DMS 273 treated with DMSO at 0.1 percent for 48 hours (cell line): Measurements from ENCODE around the gene LRCH4.

ENCODE experiments used
- DNase-seq: peaks from one replicate; lab custom pipeline; 2025; lab: John Stamatoyannopoulos, UW

LRCH4 gene

GRCh38 chr7:100604976-100605911, 19.3 kb upstream of the LRCH4 start:
- DNase-seq = no peak

- DNase-seq = no peak
Measured at GRCh38 chr7:100604028-100604975, 18.4 kb upstream of the LRCH4 start.

GRCh38 chr7:100603726-100604027, 17.7 kb upstream of the LRCH4 start:
- DNase-seq = no peak

GRCh38 chr7:100602889-100603725, 17.2 kb upstream of the LRCH4 start:
- DNase-seq = no peak

- no peak for DNase-seq
Measured at GRCh38 chr7:100600730-100601038, 14.8 kb upstream of the LRCH4 start.

- no peak for DNase-seq
Measured at GRCh38 chr7:100599911-100600729, 14.2 kb upstream of the LRCH4 start.

GRCh38 chr7:100598425-100598824, 12.5 kb upstream of the LRCH4 start:
- DNase-seq = no peak

- DNase-seq = no peak
Measured at GRCh38 chr7:100595188-100595587, 9.3 kb upstream of the LRCH4 start.

GRCh38 chr7:100591596-100591995, 5.7 kb upstream of the LRCH4 start:
- no peak for DNase-seq

- DNase-seq = no peak
Measured at GRCh38 chr7:100590077-100590737, 4.3 kb upstream of the LRCH4 start.

GRCh38 chr7:100589341-100589947, 3.5 kb upstream of the LRCH4 start:
- DNase-seq = no peak

GRCh38 chr7:100588438-100588837, 2.5 kb upstream of the LRCH4 start:
- no peak for DNase-seq

- peak; percentile 100 for DNase-seq
Measured at GRCh38 chr7:100586266-100587025, 517 bp upstream of the LRCH4 start, which contains the start of gene FBXO24. FBXO24 (plus strand) TSS chr7:100586328; CDS start chr7:100586626, 298 bp downstream.

GRCh38 chr7:100584683-100585510, 1.0 kb downstream of the LRCH4 start:
- no peak for DNase-seq

- DNase-seq = no peak
Measured at GRCh38 chr7:100584054-100584682, 1.8 kb downstream of the LRCH4 start.

- no peak for DNase-seq
Measured at GRCh38 chr7:100583132-100584053, 2.5 kb downstream of the LRCH4 start.

GRCh38 chr7:100582650-100583049, 3.3 kb downstream of the LRCH4 start:
- DNase-seq = no peak
